Keratinocyte (primary cell): ENCODE results near the gene NEAT1. TPM values are rescaled to one million over a fixed set of nuclear protein-coding genes. Genes with fewer than 3 reads are reported as not detected.

Source experiments
- DNase-seq: peaks from one replicate; pipeline ENCODE4 v3.0.0-alpha.2; 2011; ENCODE audit warnings: low read depth, missing footprints, low spot score
- FAIRE-seq: peaks from 2 replicates; lab custom pipeline; 2011; peaks lifted over from hg19 to GRCh38; lab: Jason Lieb, UNC
- H2AFZ ChIP-seq: 2 replicates; pipeline ENCODE4 v1.6.0; 2012; ENCODE audit warnings: low read length, control low read depth, inconsistent platforms; ENCODE audit not compliant: control insufficient read depth
- H3K27ac ChIP-seq: 2 replicates; pipeline ENCODE4 v1.5.1; 2011; ENCODE audit warnings: low read length; ENCODE audit not compliant: control insufficient read depth, insufficient read depth
- H3K27me3 ChIP-seq: 3 replicates; pipeline ENCODE4 v1.6.0; 2011; ENCODE audit warnings: low read length; ENCODE audit not compliant: control insufficient read depth, insufficient read depth; ENCODE audit errors: extremely low read depth
- H3K36me3 ChIP-seq, 2 experiments: 2 replicates in 1 of 2; 3 replicates in 1 of 2; pipeline ENCODE4 v1.5.1; 2011; ENCODE audit warnings: low read length in 2 of 2, mild to moderate bottlenecking in 1 of 2; ENCODE audit not compliant: control insufficient read depth in 2 of 2, insufficient read depth in 2 of 2; ENCODE audit errors: extremely low read depth in 1 of 2
- H3K4me1 ChIP-seq: 3 replicates; pipeline ENCODE4 v1.5.1; 2011; ENCODE audit warnings: low read length; ENCODE audit not compliant: control insufficient read depth, insufficient read depth; ENCODE audit errors: extremely low read depth
- H3K4me2 ChIP-seq: 3 replicates; pipeline ENCODE4 v1.6.0; 2011; ENCODE audit warnings: low read depth, low read length; ENCODE audit not compliant: control insufficient read depth, insufficient read depth; ENCODE audit errors: extremely low read depth
- H3K4me3 ChIP-seq, 3 experiments: fragments of 200-600 bp in 1 of 3; sonication (generic) in 1 of 3; 2 replicates in 2 of 3; 3 replicates in 1 of 3; pipeline ENCODE4 v1.5.1; 2011 to 2016; ENCODE audit warnings: low read length in 3 of 3, mild to moderate bottlenecking in 3 of 3, control low read depth in 2 of 3, inconsistent platforms in 1 of 3, low read depth in 1 of 3, mixed read lengths in 1 of 3, mixed run types in 1 of 3, moderate library complexity in 1 of 3; ENCODE audit not compliant: control insufficient read depth in 2 of 3, insufficient read depth in 2 of 3; ENCODE audit errors: extremely low read depth in 1 of 3
- H3K79me2 ChIP-seq: 2 replicates; pipeline ENCODE4 v1.6.0; 2012; ENCODE audit warnings: low read length; ENCODE audit not compliant: control insufficient read depth, insufficient read depth
- H3K9ac ChIP-seq: 3 replicates; pipeline ENCODE4 v1.6.0; 2011; ENCODE audit warnings: low read length; ENCODE audit not compliant: control insufficient read depth, insufficient read depth; ENCODE audit errors: extremely low read depth
- H3K9me1 ChIP-seq: 3 replicates; pipeline ENCODE4 v1.6.0; 2011; ENCODE audit warnings: low read length; ENCODE audit not compliant: control insufficient read depth, insufficient read depth; ENCODE audit errors: extremely low read depth
- H3K9me3 ChIP-seq: 2 replicates; pipeline ENCODE4 v1.5.1; 2012; ENCODE audit warnings: low read depth, low read length; ENCODE audit not compliant: control insufficient read depth
- H4K20me1 ChIP-seq: 3 replicates; pipeline ENCODE4 v1.6.0; 2011; ENCODE audit warnings: low read length; ENCODE audit not compliant: control insufficient read depth, insufficient read depth; ENCODE audit errors: extremely low read depth
- EZH2 ChIP-seq: IDR thresholded peaks from one replicate; pipeline ENCODE4 v1.6.1; 2012; ENCODE audit warnings: inconsistent platforms, mild to moderate bottlenecking, low read length, moderate library complexity
- dilution Hi-C: fragments of 300-500 bp; cut with MboI; formaldehyde crosslinking; loops from one replicate; pipeline ENCODE4 v1.7.0; 2020; ENCODE audit warnings: low sequenced_read_pairs; ENCODE audit not compliant: extremely low pct_ligation_motif_present
- polyA plus RNA-seq, 5 experiments: library from polyadenylated mRNA; depleted of rRNA in 3 of 5; stranded (reverse) in 3 of 5; stranded (forward) in 1 of 5; unstranded in 1 of 5; fragments of >200 nt; gene quantifications; 1 replicate in 1 of 5; 2 replicates in 3 of 5; 3 replicates in 1 of 5; pipeline versions ENCODE4 v1.2.1 to v1.2.3, GENCODE V29; 2011 to 2012; ENCODE audit warnings: missing spikeins in 2 of 5, low read depth in 1 of 5, low replicate concordance in 1 of 5
- TF ChIP-seq, protein P1 (sequence below), 3 experiments: IDR thresholded peaks in 1 of 3; conservative IDR thresholded peaks in 1 of 3; optimal IDR thresholded peaks in 1 of 3; 2 replicates in 2 of 3; 3 replicates in 1 of 3; pipeline versions ENCODE3 to v1.5.1; 2011; ENCODE audit warnings: low read length in 3 of 3, mild to moderate bottlenecking in 3 of 3, moderate library complexity in 2 of 3, control low read depth in 1 of 3, inconsistent platforms in 1 of 3; ENCODE audit not compliant: insufficient read depth in 2 of 3; ENCODE audit errors: extremely low read depth in 1 of 3

The NEAT1 gene
- polyA plus RNA-seq, 1 donor (not counting 4 experiments of a cell fraction or from before 2014, with no cell fraction given) = 270 TPM

DNA sequence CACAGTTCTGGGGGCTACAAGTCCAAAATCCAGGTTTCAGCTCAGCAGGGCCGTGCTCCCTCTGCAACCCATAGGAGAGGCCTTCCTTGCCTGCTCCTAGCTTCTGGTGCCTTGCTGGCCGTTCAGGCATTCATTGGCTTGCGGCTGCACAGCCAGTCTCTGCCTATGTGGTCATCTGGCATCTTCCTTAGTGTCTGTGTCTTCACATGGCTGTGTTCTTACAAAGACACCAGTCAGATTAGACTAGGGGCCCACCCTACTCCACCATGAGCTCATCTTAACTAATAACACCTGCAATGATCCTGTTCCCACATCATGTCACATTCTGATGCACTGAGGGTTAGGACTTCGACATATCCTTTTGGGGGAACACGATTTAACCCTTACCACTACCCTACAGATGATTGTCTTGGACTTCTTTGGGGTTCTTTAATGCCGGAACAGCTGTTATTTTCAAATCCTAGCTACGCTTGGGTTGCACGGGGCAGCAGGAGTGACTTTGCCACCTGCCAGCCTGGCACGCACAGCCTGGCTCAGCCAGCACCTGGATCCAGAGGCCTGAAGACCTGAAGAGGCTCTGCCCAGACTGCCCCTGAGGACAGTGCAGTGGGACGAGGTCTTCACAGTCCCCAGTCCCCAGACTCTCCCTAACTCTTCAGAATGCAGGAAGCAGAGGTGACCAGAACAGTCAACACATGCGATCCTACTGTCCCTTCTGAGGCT lies 7.7 kb upstream of the NEAT1 start:
- Histone ChIP-seq H3K9ac (no peak overlapping the region), H3K9me3 (no peaks in the 10 kb centered on the region), H3K79me2 (no peaks in the 10 kb centered on the region), H2AFZ (no peak overlapping the region), H3K36me3 (peaks cover under 1 to 23% of the 10 kb centered on the region in 2 experiments), H3K4me1 (peaks cover 41% of the 10 kb centered on the region), H4K20me1 (no peaks in the 10 kb centered on the region), H3K27ac (no peak overlapping the region), H3K4me2 (no peak overlapping the region), H3K9me1 (peaks cover 4% of the 10 kb centered on the region), H3K4me3 (no peak overlapping the region), H3K27me3 (no peaks in the 10 kb centered on the region)
- FAIRE-seq (no peak), DNase-seq (no peak)
- dilution Hi-C loops = no loop called here
- no peak for TF ChIP-seq EZH2
- TF ChIP-seq, protein P1, sequence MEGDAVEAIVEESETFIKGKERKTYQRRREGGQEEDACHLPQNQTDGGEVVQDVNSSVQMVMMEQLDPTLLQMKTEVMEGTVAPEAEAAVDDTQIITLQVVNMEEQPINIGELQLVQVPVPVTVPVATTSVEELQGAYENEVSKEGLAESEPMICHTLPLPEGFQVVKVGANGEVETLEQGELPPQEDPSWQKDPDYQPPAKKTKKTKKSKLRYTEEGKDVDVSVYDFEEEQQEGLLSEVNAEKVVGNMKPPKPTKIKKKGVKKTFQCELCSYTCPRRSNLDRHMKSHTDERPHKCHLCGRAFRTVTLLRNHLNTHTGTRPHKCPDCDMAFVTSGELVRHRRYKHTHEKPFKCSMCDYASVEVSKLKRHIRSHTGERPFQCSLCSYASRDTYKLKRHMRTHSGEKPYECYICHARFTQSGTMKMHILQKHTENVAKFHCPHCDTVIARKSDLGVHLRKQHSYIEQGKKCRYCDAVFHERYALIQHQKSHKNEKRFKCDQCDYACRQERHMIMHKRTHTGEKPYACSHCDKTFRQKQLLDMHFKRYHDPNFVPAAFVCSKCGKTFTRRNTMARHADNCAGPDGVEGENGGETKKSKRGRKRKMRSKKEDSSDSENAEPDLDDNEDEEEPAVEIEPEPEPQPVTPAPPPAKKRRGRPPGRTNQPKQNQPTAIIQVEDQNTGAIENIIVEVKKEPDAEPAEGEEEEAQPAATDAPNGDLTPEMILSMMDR (optimal IDR thresholded peaks at IDR 0.05 in 1 of 3, IDR thresholded peaks at IDR 0.05 in 1 of 3, conservative IDR thresholded peaks at IDR 0.05 in 1 of 3; ENCODE audit: extremely low read depth in 1 of 3, insufficient read depth in 2 of 3, low read length in 3 of 3) = no peak

DNA sequence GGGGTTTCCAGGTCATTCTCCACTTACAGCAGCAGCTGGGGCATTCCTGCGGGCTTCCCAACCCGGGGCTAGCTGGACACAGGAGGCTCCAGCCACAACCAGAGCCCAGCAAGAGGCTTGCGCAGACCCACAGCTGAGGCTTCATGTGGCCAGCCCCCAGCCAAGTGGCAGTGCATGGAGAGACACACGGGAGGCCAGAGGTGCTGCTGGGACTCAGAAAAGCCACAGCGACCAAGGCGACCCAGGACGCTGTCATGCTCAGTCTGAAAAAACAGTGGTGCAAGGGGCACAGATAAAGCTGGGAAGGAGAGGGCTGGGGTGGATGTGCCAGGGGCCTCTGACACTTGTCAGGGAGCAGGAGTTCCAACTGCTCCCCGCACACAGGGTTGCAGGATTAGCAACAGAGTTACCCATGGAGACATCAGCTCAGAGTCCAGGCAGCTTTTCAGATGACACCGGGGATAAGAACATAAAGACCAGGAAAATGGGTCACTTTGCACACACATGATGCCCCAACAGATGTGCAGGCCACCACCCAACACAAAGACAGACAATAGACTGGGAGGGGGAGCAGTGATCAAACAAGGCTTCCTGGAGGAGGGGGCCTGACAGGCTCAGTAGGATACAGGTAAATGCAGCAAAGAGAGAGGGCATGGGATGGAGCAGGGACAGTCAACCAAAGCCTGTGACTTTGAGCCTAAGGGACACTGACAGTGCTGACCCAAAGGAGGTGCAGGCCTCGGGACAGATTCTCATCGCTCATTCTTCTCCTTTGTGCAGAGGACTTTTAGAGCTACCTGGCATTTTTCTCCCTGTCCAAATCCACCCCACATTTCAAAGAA lies 6.9 kb upstream of the NEAT1 start:
- no peaks in the 10 kb centered on the region for H4K20me1 ChIP-seq
- dilution Hi-C loops = no loop called here
- H3K4me2 ChIP-seq = peak overlapping the region; percentile 78
- H3K79me2 ChIP-seq = no peaks in the 10 kb centered on the region
- peak overlapping the region in 2 of 3 experiments; percentile 23 to 61 for H3K4me3 ChIP-seq
- no peaks in the 10 kb centered on the region for H3K27me3 ChIP-seq
- H2AFZ ChIP-seq = no peak overlapping the region
- peaks cover 49% of the 10 kb centered on the region for H3K4me1 ChIP-seq
- H3K9ac ChIP-seq = peak overlapping the region; percentile 55
- peaks cover 4% of the 10 kb centered on the region for H3K9me1 ChIP-seq
- H3K36me3 ChIP-seq = peaks cover 0 to 22% of the 10 kb centered on the region in 2 experiments
- FAIRE-seq (no peak), DNase-seq (no peak)
- H3K27ac ChIP-seq = no peak overlapping the region
- H3K9me3 ChIP-seq = no peaks in the 10 kb centered on the region
- TF ChIP-seq, protein P1 (optimal IDR thresholded peaks at IDR 0.05 in 1 of 3, IDR thresholded peaks at IDR 0.05 in 1 of 3, conservative IDR thresholded peaks at IDR 0.05 in 1 of 3; ENCODE audit: extremely low read depth in 1 of 3, insufficient read depth in 2 of 3, low read length in 3 of 3) = no peak
- no peak for TF ChIP-seq EZH2
